ENCODE measurements around the gene COX8C. TPM values are rescaled to one million over a fixed set of nuclear protein-coding genes. Genes with fewer than 3 reads are reported as not detected.

COX8C gene
- total and polyA plus RNA-seq, 9 of the 15 experiments (the other 6 are each of a cell fraction or from before 2014, with no cell fraction given) = not detected

DNA sequence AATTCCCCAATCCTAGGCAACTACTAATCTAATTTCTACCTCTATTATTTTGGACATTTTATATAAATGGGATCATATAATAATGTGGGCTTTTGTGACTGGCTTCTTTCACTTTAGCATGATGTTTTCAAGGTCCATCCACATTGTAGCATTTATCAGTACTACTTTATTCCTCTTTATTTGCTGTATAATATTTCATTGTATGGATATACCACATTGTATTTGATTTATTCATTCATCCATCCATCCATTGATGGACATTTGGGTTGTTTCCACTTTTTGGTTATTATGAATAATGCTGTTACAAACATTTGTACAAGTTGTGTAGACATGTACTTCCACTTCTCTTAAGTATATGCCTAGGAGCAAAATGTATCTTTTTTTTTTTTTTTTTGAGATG, 31.4 kb upstream of the COX8C start:
- BruUV-seq (replicated peaks) = no TSS peak
- H3K4me1 ChIP-seq (replicated peaks in 1 of 2; ENCODE audit: control insufficient read depth in 2 of 2, insufficient read depth in 2 of 2, low read length in 2 of 2) = peaks cover 0 to 28% of the 10 kb centered on the region in 2 experiments; a peak in 3 of 5 replicates
- H3K27me3 ChIP-seq (ENCODE audit: control insufficient read depth in 2 of 2, insufficient read depth in 2 of 2, low read length in 2 of 2) = no peaks in the 10 kb centered on the region
- intact Hi-C loops (cut with micrococcal nuclease) = no loop called here
- H3K9me1 ChIP-seq (ENCODE audit: control insufficient read depth, insufficient read depth, low read length) = no peaks in the 10 kb centered on the region
- H3K36me3 ChIP-seq (ENCODE audit: control insufficient read depth, insufficient read depth, low read length) = no peaks in the 10 kb centered on the region
- H3K4me2 ChIP-seq (ENCODE audit: insufficient read depth, low read length) = no peak overlapping the region
- no peak for FAIRE-seq
- TF ChIP-seq, protein P1, sequence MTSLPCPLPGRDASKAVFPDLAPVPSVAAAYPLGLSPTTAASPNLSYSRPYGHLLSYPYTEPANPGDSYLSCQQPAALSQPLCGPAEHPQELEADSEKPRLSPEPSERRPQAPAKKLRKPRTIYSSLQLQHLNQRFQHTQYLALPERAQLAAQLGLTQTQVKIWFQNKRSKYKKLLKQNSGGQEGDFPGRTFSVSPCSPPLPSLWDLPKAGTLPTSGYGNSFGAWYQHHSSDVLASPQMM (CRISPR knock-in tag; IDR thresholded peaks at IDR 0.05) = no peak
- no peak for TF ChIP-seq NFIX (CRISPR knock-in tag; IDR thresholded peaks at IDR 0.05; ENCODE audit: low read depth)
- TF ChIP-seq RBBP5 (IDR thresholded peaks at IDR 0.05; ENCODE audit: borderline replicate concordance, insufficient read depth, low read length, poor library complexity, severe bottlenecking) = no peak
- TF ChIP-seq PYGO2 (tag; IDR thresholded peaks at IDR 0.05) = no peak
- TF ChIP-seq CTBP1 (IDR thresholded peaks at IDR 0.05; ENCODE audit: borderline replicate concordance) = no peak
- no peak for TF ChIP-seq CREB1 (IDR thresholded peaks at IDR 0.05)
- no peak for TF ChIP-seq CREB1 (CRISPR knock-in tag; IDR thresholded peaks at IDR 0.05)
- TF ChIP-seq RBM22 (IDR thresholded peaks at IDR 0.05; ENCODE audit: low read depth, low read length, poor library complexity, severe bottlenecking) = no peak
- no peak for TF ChIP-seq HMGXB4 (CRISPR knock-in tag; IDR thresholded peaks at IDR 0.05)
- no peak for TF ChIP-seq MEIS2 (IDR thresholded peaks at IDR 0.05; ENCODE audit: partially characterized antibody)
- no peak for TF ChIP-seq MCM2 (IDR thresholded peaks at IDR 0.05; ENCODE audit: low read depth)
- TF ChIP-seq, protein P2, sequence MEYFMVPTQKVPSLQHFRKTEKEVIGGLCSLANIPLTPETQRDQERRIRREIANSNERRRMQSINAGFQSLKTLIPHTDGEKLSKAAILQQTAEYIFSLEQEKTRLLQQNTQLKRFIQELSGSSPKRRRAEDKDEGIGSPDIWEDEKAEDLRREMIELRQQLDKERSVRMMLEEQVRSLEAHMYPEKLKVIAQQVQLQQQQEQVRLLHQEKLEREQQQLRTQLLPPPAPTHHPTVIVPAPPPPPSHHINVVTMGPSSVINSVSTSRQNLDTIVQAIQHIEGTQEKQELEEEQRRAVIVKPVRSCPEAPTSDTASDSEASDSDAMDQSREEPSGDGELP (CRISPR knock-in tag; IDR thresholded peaks at IDR 0.05; ENCODE audit: borderline replicate concordance) = no peak
- no peak overlapping the region for H3K9ac ChIP-seq (ENCODE audit: insufficient read depth in 1 of 2, low read depth in 2 of 2, low read length in 2 of 2)
- in situ Hi-C loops (cut with MboI) = no loop called here
- CTCF ChIA-PET (ENCODE audit: low intra/inter-chr PET ratio) = no interaction called here
- H2AFZ ChIP-seq (ENCODE audit: low read depth, low read length) = no peak overlapping the region
- H3K27ac ChIP-seq (ENCODE audit: extremely low read depth, low read depth, low read length) = no peak overlapping the region
- H3K79me2 ChIP-seq (ENCODE audit: control insufficient read depth, insufficient read depth, low read length) = peaks cover 65% of the 10 kb centered on the region
- H4K20me1 ChIP-seq (replicated peaks; ENCODE audit: control insufficient read depth, insufficient read depth, low read length) = no peaks in the 10 kb centered on the region
- no peak for DNase-seq (ENCODE audit: extremely low read depth in 1 of 4, low spot score in 3 of 4)
- no peaks in the 10 kb centered on the region for H3K9me3 ChIP-seq (replicated peaks; ENCODE audit: control insufficient read depth, insufficient read depth, low read depth, low read length)
- POLR2A ChIA-PET = no interaction called here
- ATAC-seq = no peak
- no peak overlapping the region for H3K4me3 ChIP-seq
